Liver (tissue), 9 donors: ENCODE results near the gene TMEM106B. TPM values are rescaled to one million over a fixed set of nuclear protein-coding genes. Genes with fewer than 3 reads are reported as not detected.

ENCODE experiments used
- DNase-seq: peaks from one replicate; pipeline ENCODE4 v3.0.0-alpha.2; 2017; ENCODE audit warnings: low spot score
- H3K27ac ChIP-seq, 2 donors: one replicate each; pipeline ENCODE4 v1.7.0; 2013; ENCODE audit warnings: inconsistent platforms in 2 of 2, low read length in 2 of 2, control low read depth in 1 of 2, low read depth in 1 of 2, mild to moderate bottlenecking in 1 of 2
- H3K27me3 ChIP-seq, 4 donors: one replicate each; pipeline versions ENCODE4 v1.6.1 to v1.7.0; 2013; ENCODE audit warnings: low read length in 3 of 4, inconsistent platforms in 1 of 4, mild to moderate bottlenecking in 1 of 4, moderate library complexity in 1 of 4; ENCODE audit not compliant: control insufficient read depth in 4 of 4, insufficient read depth in 4 of 4
- H3K36me3 ChIP-seq, 4 donors: one replicate each; pipeline versions ENCODE4 v1.6.1 to v1.7.0; 2013; ENCODE audit warnings: low read length in 3 of 4, mild to moderate bottlenecking in 3 of 4, low read depth in 1 of 4, moderate library complexity in 1 of 4; ENCODE audit not compliant: control insufficient read depth in 4 of 4, insufficient read depth in 3 of 4
- H3K4me1 ChIP-seq, 4 donors: one replicate each; pipeline versions ENCODE4 v1.6.1 to v1.7.0; 2013; ENCODE audit warnings: low read length in 3 of 4, mild to moderate bottlenecking in 3 of 4, moderate library complexity in 1 of 4; ENCODE audit not compliant: control insufficient read depth in 4 of 4, insufficient read depth in 4 of 4
- H3K4me3 ChIP-seq, 3 donors: one replicate each; pipeline versions ENCODE4 v1.6.1 to v1.7.0; 2013; ENCODE audit warnings: low read length in 3 of 3, control low read depth in 1 of 3, low read depth in 1 of 3, mild to moderate bottlenecking in 1 of 3
- H3K9ac ChIP-seq, 2 donors: one replicate each; pipeline ENCODE4 v1.7.0; 2013; ENCODE audit warnings: low read length in 2 of 2, mild to moderate bottlenecking in 2 of 2, moderate library complexity in 2 of 2, control low read depth in 1 of 2, low read depth in 1 of 2
- H3K9me3 ChIP-seq, 4 donors: one replicate each; pipeline versions ENCODE4 v1.6.1 to v1.7.0; 2013; ENCODE audit warnings: low read length in 3 of 4; ENCODE audit not compliant: control insufficient read depth in 4 of 4
- ATF3 ChIP-seq: IDR thresholded peaks from 2 replicates; pipeline ENCODE4 v1.6.1; 2016; ENCODE audit warnings: antibody characterized with exemption
- CTCF ChIP-seq: fragments of 150-350 bp; IDR thresholded peaks from 2 replicates; pipeline ENCODE4 v1.5.1; 2017; ENCODE audit warnings: improper control_type of control experiment, low read depth, low read length; ENCODE audit not compliant: missing input control
- EGR1 ChIP-seq, 2 donors: IDR thresholded peaks; 2 replicates each; pipeline ENCODE4 v1.6.1; 2016 to 2018; ENCODE audit warnings: antibody characterized with exemption in 2 of 2, low read depth in 2 of 2
- FOXA1 ChIP-seq: IDR thresholded peaks from 2 replicates; pipeline ENCODE4 v1.6.1; 2016; ENCODE audit warnings: antibody characterized with exemption
- FOXA2 ChIP-seq: IDR thresholded peaks from 2 replicates; pipeline ENCODE4 v1.6.1; 2016; ENCODE audit warnings: antibody characterized with exemption
- GABPA ChIP-seq, 2 donors: IDR thresholded peaks in 1 of 2; conservative IDR thresholded peaks in 1 of 2; 2 replicates each; pipeline ENCODE4 v1.6.1; 2016; ENCODE audit warnings: antibody characterized with exemption in 2 of 2, mild to moderate bottlenecking in 1 of 2, moderate library complexity in 1 of 2
- HNF4A ChIP-seq, 2 donors: conservative IDR thresholded peaks; 2 replicates each; pipeline ENCODE4 v1.6.1; 2016; ENCODE audit warnings: antibody characterized with exemption in 2 of 2, mild to moderate bottlenecking in 2 of 2
- HNF4G ChIP-seq: IDR thresholded peaks from 2 replicates; pipeline ENCODE4 v1.6.1; 2016; ENCODE audit warnings: antibody characterized with exemption
- JUND ChIP-seq, 2 donors: IDR thresholded peaks; 2 replicates each; pipeline ENCODE4 v1.6.1; 2016; ENCODE audit warnings: antibody characterized with exemption in 2 of 2
- MAX ChIP-seq: IDR thresholded peaks from 2 replicates; pipeline ENCODE4 v1.6.1; 2016; ENCODE audit warnings: antibody characterized with exemption
- NR2F2 ChIP-seq: IDR thresholded peaks from 2 replicates; pipeline ENCODE4 v1.6.1; 2016; ENCODE audit warnings: antibody characterized with exemption
- RAD21 ChIP-seq, 2 donors: IDR thresholded peaks; 2 replicates each; pipeline ENCODE4 v1.6.1; 2016; ENCODE audit warnings: antibody characterized with exemption in 2 of 2, mild to moderate bottlenecking in 2 of 2
- REST ChIP-seq: IDR thresholded peaks from 2 replicates; pipeline ENCODE4 v1.6.1; 2016; ENCODE audit warnings: antibody characterized with exemption, mild to moderate bottlenecking
- RXRA ChIP-seq, 2 donors: IDR thresholded peaks; 2 replicates each; pipeline ENCODE4 v1.6.1; 2017 to 2018; ENCODE audit warnings: antibody characterized with exemption in 2 of 2, mild to moderate bottlenecking in 1 of 2
- TAF1 ChIP-seq: conservative IDR thresholded peaks from 2 replicates; pipeline ENCODE4 v1.6.1; 2016; ENCODE audit warnings: antibody characterized with exemption, mild to moderate bottlenecking
- YY1 ChIP-seq: IDR thresholded peaks from 2 replicates; pipeline ENCODE4 v1.6.1; 2016; ENCODE audit warnings: antibody characterized with exemption, mild to moderate bottlenecking
- ZBTB33 ChIP-seq: IDR thresholded peaks from 2 replicates; pipeline ENCODE4 v1.6.1; 2016; ENCODE audit warnings: antibody characterized with exemption
- WGBS: extraction: QIAGEN DNeasy Blood & Tissue Kit; methylation state at CpG from one replicate; pipeline ENCODE4 v1.1.7; 2013; 5-methylcytosine and 5-hydroxymethylcytosine counted together
- polyA plus RNA-seq, 2 donors: library from polyadenylated mRNA; stranded (reverse) in 1 of 2; unstranded in 1 of 2; fragments of 200-250 nt in 1 of 2; fragments of >200 nt in 1 of 2; fragmentation: Nextera tagmentation in 1 of 2; extraction: Ambion mirVana in 1 of 2; gene quantifications; one replicate each; pipeline versions ENCODE4 v1.2.1 to v1.2.3, GENCODE V29; 2013 to 2015
- total RNA-seq, 2 donors: library from RNA; depleted of rRNA; stranded (reverse); fragments of >200 nt; gene quantifications; one replicate each; pipeline ENCODE4 v1.2.3, GENCODE V29; 2014
- donor health status: healthy.
- donor health status: healthy.
- donor health status: healthy.
- donor health status: healthy.
- donor health status: healthy.

The TMEM106B gene
- total and polyA plus RNA-seq, 4 donors = 18.6 to 70.2 (median 27.2) TPM

- no peak for TF ChIP-seq ATF3
- TF ChIP-seq YY1 = no peak
- TF ChIP-seq TAF1 = no peak
- TF ChIP-seq REST = no peak
- TF ChIP-seq FOXA2 = no peak
- no peak for TF ChIP-seq EGR1 (IDR thresholded peaks at IDR 0.05; ENCODE audit: low read depth in 2 of 2)
- no peak for TF ChIP-seq RAD21 (IDR thresholded peaks at IDR 0.05)
- TF ChIP-seq HNF4G = no peak
- no peak for TF ChIP-seq JUND (IDR thresholded peaks at IDR 0.05)
- TF ChIP-seq ZBTB33 = no peak
- no peak for TF ChIP-seq RXRA (IDR thresholded peaks at IDR 0.05)
- no peak for TF ChIP-seq CTCF
- no peak for TF ChIP-seq GABPA (IDR thresholded peaks at IDR 0.05 in 1 of 2, conservative IDR thresholded peaks at IDR 0.05 in 1 of 2)
- TF ChIP-seq HNF4A (conservative IDR thresholded peaks at IDR 0.05) = no peak
- no peak for TF ChIP-seq NR2F2
Observed at GRCh38 chr7:12226756-12227155, 15.7 kb downstream of the TMEM106B start.

GRCh38 chr7:12228024-12228423 is 16.9 kb downstream of the TMEM106B start:
- no peak for DNase-seq
- Histone ChIP-seq H3K4me3 (no peak overlapping the region), H3K36me3 (peaks cover 0 to 26% (median 14%) of the 10 kb centered on the region in 4 donors), H3K9ac (no peak overlapping the region), H3K9me3 (no peaks in the 10 kb centered on the region), H3K4me1 (no peaks in the 10 kb centered on the region), H3K27ac (no peak overlapping the region), H3K27me3 (no peaks in the 10 kb centered on the region)
- no peak for TF ChIP-seq FOXA2
- no peak for TF ChIP-seq RXRA (IDR thresholded peaks at IDR 0.05)
- TF ChIP-seq REST = no peak
- no peak for TF ChIP-seq MAX
- TF ChIP-seq FOXA1 = no peak
- no peak for TF ChIP-seq ATF3
- TF ChIP-seq EGR1 (IDR thresholded peaks at IDR 0.05; ENCODE audit: low read depth in 2 of 2) = no peak

More at GRCh38 chr7:12226756-12227155, 15.7 kb downstream of the TMEM106B start:
- 61% methylated on average over 2 of the region's 2 CpGs for WGBS
- Histone ChIP-seq H3K27me3 (no peaks in the 10 kb centered on the region), H3K4me3 (no peak overlapping the region), H3K9me3 (no peaks in the 10 kb centered on the region), H3K4me1 (no peaks in the 10 kb centered on the region), H3K36me3 (peaks cover 0 to 25% (median 12%) of the 10 kb centered on the region in 4 donors), H3K27ac (no peak overlapping the region), H3K9ac (no peak overlapping the region)
- no peak for DNase-seq
